ENCODE measurements around the gene PANK2. TPM values are rescaled to one million over a fixed set of nuclear protein-coding genes. Genes with fewer than 3 reads are reported as not detected.

The PANK2 gene
- total RNA-seq, 5 donors from 2014 or later (not counting 1 experiment from before 2014, with no cell fraction given): 45.0 to 67.0 (median 63.6) TPM

DNA sequence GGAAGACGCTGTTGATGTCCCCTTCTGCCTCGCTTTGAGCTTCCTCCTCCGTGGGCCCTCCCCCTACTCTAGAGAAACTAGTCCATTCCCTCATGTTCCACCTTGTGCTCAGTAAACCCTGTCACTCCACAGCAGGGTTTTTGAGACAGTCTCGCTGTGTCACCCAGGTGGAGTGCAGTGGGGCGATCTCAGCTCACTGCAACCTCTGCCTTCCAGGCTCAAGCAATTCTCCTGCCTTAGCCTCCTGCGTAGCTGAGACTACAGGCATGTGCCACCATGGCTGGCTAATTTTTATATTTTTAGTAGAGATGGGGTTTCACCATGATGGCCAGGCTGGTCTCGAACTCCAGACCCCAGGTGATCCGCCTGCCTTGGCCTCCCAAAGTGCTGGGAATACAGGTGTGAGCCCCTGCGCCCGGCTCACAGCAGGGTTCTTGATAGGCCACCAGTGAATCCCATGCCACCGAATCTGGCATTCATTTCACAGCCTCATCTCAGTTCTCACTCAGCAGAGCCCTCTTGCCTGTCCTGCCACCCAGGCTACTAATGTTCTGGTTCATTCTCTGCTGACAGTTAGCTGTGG lies 36.0 kb downstream of the PANK2 start:
- Histone ChIP-seq H3K4me3 (ENCODE audit: control insufficient read depth in 1 of 2, extremely low read depth in 1 of 2, low read length in 1 of 2) (no peak overlapping the region), H3K27me3 (replicated peaks in 1 of 2; ENCODE audit: control insufficient read depth in 2 of 2, extremely low read depth in 1 of 2, insufficient read depth in 2 of 2, low read length in 1 of 2) (no peaks in the 10 kb centered on the region), H3K9me3 (no peaks in the 10 kb centered on the region), H3K36me3 (ENCODE audit: control insufficient read depth in 2 of 2, extremely low read depth in 1 of 2, insufficient read depth in 1 of 2, low read length in 1 of 2) (peaks cover 2 to 40% of the 10 kb centered on the region in 2 donors), H3K27ac (ENCODE audit: low read length) (no peak overlapping the region), H3K4me1 (ENCODE audit: control insufficient read depth in 1 of 2, extremely low read depth in 1 of 2, insufficient read depth in 2 of 2, low read length in 2 of 2) (peaks cover 0 to 18% of the 10 kb centered on the region in 2 experiments)
- CTCF ChIA-PET: no interaction called here
- 96% methylated on average over 8 of the region's 11 CpGs for WGBS (ENCODE audit: insufficient coverage)
- H3K27ac Mint-ChIP-seq: peak overlapping the region; percentile 62 to 68
- no peak overlapping the region for H3K4me3 Mint-ChIP-seq
- POLR2A ChIA-PET: no interaction called here
- no peaks in the 10 kb centered on the region for H3K27me3 Mint-ChIP-seq
- H3K9me3 Mint-ChIP-seq: no peaks in the 10 kb centered on the region
- no peak for ATAC-seq (replicated peaks in 1 of 4)
- peaks cover 16% of the 10 kb centered on the region for H3K36me3 Mint-ChIP-seq
- DNase-seq: no peak
- peaks cover 41 to 57% (median 52%) of the 10 kb centered on the region in 3 donors for H3K4me1 Mint-ChIP-seq

GRCh38 chr20:3925899-3926638 lies 36.9 kb downstream of the PANK2 start:
- 92% methylated on average over 5 of the region's 9 CpGs for WGBS (ENCODE audit: insufficient coverage)
- Histone ChIP-seq H3K4me3 (ENCODE audit: control insufficient read depth in 1 of 2, extremely low read depth in 1 of 2, low read length in 1 of 2) (no peak overlapping the region), H3K27me3 (replicated peaks in 1 of 2; ENCODE audit: control insufficient read depth in 2 of 2, extremely low read depth in 1 of 2, insufficient read depth in 2 of 2, low read length in 1 of 2) (no peaks in the 10 kb centered on the region), H3K27ac (ENCODE audit: low read length) (no peak overlapping the region), H3K4me1 (ENCODE audit: control insufficient read depth in 1 of 2, extremely low read depth in 1 of 2, insufficient read depth in 2 of 2, low read length in 2 of 2) (peaks cover 0 to 20% of the 10 kb centered on the region in 2 experiments), H3K36me3 (ENCODE audit: control insufficient read depth in 2 of 2, extremely low read depth in 1 of 2, insufficient read depth in 1 of 2, low read length in 1 of 2) (peaks cover 2 to 35% of the 10 kb centered on the region in 2 donors), H3K9me3 (no peaks in the 10 kb centered on the region)
- CTCF ChIA-PET: no interaction called here
- no peaks in the 10 kb centered on the region for H3K27me3 Mint-ChIP-seq
- H3K4me1 Mint-ChIP-seq: peaks cover 43 to 59% (median 58%) of the 10 kb centered on the region in 3 donors
- DNase-seq: no peak
- no peak overlapping the region for H3K4me3 Mint-ChIP-seq
- ATAC-seq (replicated peaks in 1 of 4): no peak
- peak overlapping the region; percentile 54 to 62 for H3K27ac Mint-ChIP-seq
- POLR2A ChIA-PET: no interaction called here
- H3K9me3 Mint-ChIP-seq: no peaks in the 10 kb centered on the region
- peaks cover 16% of the 10 kb centered on the region for H3K36me3 Mint-ChIP-seq

DNA sequence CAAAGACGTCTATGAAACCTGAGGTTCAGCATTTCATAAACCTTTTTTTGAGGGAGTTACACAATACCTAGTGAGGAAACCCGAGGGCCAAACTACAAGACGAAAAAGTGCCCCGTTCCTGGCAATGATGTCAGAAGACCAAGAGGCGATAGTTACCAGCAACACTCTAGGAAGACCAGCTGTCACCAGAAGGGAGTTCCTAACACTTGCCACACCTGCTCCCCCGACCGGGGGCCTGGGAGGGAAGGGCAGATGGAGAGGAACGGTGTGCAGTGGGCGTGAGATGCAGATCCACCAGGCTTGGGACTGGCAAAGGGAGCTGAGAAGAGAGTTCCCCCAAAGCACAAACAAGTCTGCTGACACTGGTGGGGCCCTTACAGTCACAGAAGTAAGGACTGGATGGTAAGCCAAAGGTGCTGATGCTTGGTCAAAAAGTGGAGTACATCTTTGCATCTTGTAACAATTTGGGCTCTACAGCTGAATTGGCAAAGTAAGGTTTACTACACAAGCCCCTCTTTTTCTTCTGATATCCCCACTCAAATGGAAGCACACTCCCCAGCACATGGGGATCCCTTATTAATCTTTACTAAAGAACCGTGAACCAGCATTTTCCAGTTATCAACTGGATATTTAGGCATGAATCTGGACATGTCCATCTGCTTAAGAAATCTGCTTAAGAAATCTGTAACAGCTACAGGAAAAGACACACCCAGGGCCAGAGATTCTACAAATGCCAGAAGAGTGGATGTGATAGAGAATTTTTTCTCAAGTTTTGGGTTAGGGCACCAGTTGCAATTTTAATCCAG lies 38.5 kb downstream of the PANK2 start:
- Mint-ChIP-seq H3K27me3 (no peaks in the 10 kb centered on the region), H3K9me3 (no peaks in the 10 kb centered on the region), H3K4me1 (peaks cover 43 to 66% (median 58%) of the 10 kb centered on the region in 3 donors), H3K4me3 (no peak overlapping the region), H3K27ac (peak overlapping the region; percentile 24 to 75), H3K36me3 (peaks cover 10% of the 10 kb centered on the region)
- ChIA-PET CTCF (interaction anchor here in 1 of 2 donors (0.6 kb wide), 1 partner anchor 26 kb away, joined by 4 read pairs; no protein-coding TSS in a partner anchor), POLR2A (no interaction called here)
- H3K4me3 ChIP-seq (ENCODE audit: control insufficient read depth in 1 of 2, extremely low read depth in 1 of 2, low read length in 1 of 2): no peak overlapping the region
- H3K9me3 ChIP-seq: no peaks in the 10 kb centered on the region
- H3K36me3 ChIP-seq (ENCODE audit: control insufficient read depth in 2 of 2, extremely low read depth in 1 of 2, insufficient read depth in 1 of 2, low read length in 1 of 2): peaks cover 2 to 22% of the 10 kb centered on the region in 2 donors
- H3K27ac ChIP-seq (ENCODE audit: low read length): peak overlapping the region; percentile 44
- H3K27me3 ChIP-seq (replicated peaks in 1 of 2; ENCODE audit: control insufficient read depth in 2 of 2, extremely low read depth in 1 of 2, insufficient read depth in 2 of 2, low read length in 1 of 2): no peaks in the 10 kb centered on the region
- H3K4me1 ChIP-seq (ENCODE audit: control insufficient read depth in 1 of 2, extremely low read depth in 1 of 2, insufficient read depth in 2 of 2, low read length in 2 of 2): peaks cover 2 to 28% of the 10 kb centered on the region in 2 experiments
- ATAC-seq (replicated peaks in 1 of 4): peak in 1 of 4 experiments; percentile 27
- WGBS (ENCODE audit: insufficient coverage): 71% methylated on average over 7 of the region's 10 CpGs
- DNase-seq: no peak

DNA sequence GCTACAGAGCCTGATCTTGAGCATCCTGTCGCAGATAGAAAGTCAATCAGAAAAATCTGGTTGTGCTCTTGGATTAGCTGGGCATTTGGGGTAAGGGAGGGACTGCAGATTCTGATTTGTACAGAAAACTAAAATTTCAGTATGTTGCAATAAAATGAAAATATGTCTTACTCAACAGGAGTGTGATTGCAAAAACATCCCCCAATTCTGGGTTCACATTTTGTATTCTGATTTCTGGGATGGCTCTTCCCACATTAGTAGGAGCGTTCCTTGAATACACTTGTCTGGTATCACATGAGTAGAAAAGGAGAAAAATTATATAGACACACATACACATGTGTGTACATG lies 40.5 kb downstream of the PANK2 start:
- Mint-ChIP-seq H3K9me3 (no peaks in the 10 kb centered on the region), H3K27ac (peak overlapping the region in 1 of 2 donors; percentile 50), H3K4me1 (peaks cover 56 to 67% (median 59%) of the 10 kb centered on the region in 3 donors), H3K36me3 (peaks cover 13% of the 10 kb centered on the region), H3K4me3 (no peak overlapping the region), H3K27me3 (no peaks in the 10 kb centered on the region)
- ChIA-PET POLR2A (interaction anchor here in 1 of 2 donors (0.5 to 0.6 kb wide), 2 partner anchors 23 to 74 kb away, joined by 6 to 8 read pairs; no protein-coding TSS in a partner anchor), CTCF (no interaction called here)
- DNase-seq (no peak), ATAC-seq (replicated peaks in 1 of 4) (no peak)
- H3K9me3 ChIP-seq: no peaks in the 10 kb centered on the region
- peaks cover 2 to 27% of the 10 kb centered on the region in 2 experiments for H3K4me1 ChIP-seq (ENCODE audit: control insufficient read depth in 1 of 2, extremely low read depth in 1 of 2, insufficient read depth in 2 of 2, low read length in 2 of 2)
- WGBS (ENCODE audit: insufficient coverage): 100% methylated on average over 1 of the region's 2 CpGs
- no peak overlapping the region for H3K27ac ChIP-seq (ENCODE audit: low read length)
- no peaks in the 10 kb centered on the region for H3K27me3 ChIP-seq (replicated peaks in 1 of 2; ENCODE audit: control insufficient read depth in 2 of 2, extremely low read depth in 1 of 2, insufficient read depth in 2 of 2, low read length in 1 of 2)
- no peak overlapping the region for H3K4me3 ChIP-seq (ENCODE audit: control insufficient read depth in 1 of 2, extremely low read depth in 1 of 2, low read length in 1 of 2)
- H3K36me3 ChIP-seq (ENCODE audit: control insufficient read depth in 2 of 2, extremely low read depth in 1 of 2, insufficient read depth in 1 of 2, low read length in 1 of 2): peaks cover 2 to 3% of the 10 kb centered on the region in 2 donors

GRCh38 chr20:3930265-3931206 lies 41.3 kb downstream of the PANK2 start:
- DNase-seq: no peak
- 88% methylated on average over 6 of the region's 6 CpGs for WGBS (ENCODE audit: insufficient coverage)
- Mint-ChIP-seq H3K36me3 (peaks cover 15% of the 10 kb centered on the region), H3K4me3 (peak overlapping the region in 1 of 3 donors; percentile 9), H3K9me3 (no peaks in the 10 kb centered on the region), H3K27me3 (no peaks in the 10 kb centered on the region), H3K27ac (peak overlapping the region; percentile 50 to 76), H3K4me1 (peaks cover 56 to 62% (median 56%) of the 10 kb centered on the region in 3 donors)
- Histone ChIP-seq H3K9me3 (no peaks in the 10 kb centered on the region), H3K27ac (ENCODE audit: low read length) (no peak overlapping the region), H3K4me3 (ENCODE audit: control insufficient read depth in 1 of 2, extremely low read depth in 1 of 2, low read length in 1 of 2) (no peak overlapping the region), H3K36me3 (ENCODE audit: control insufficient read depth in 2 of 2, extremely low read depth in 1 of 2, insufficient read depth in 1 of 2, low read length in 1 of 2) (peaks cover 0 to 2% of the 10 kb centered on the region in 2 donors), H3K27me3 (replicated peaks in 1 of 2; ENCODE audit: control insufficient read depth in 2 of 2, extremely low read depth in 1 of 2, insufficient read depth in 2 of 2, low read length in 1 of 2) (no peaks in the 10 kb centered on the region), H3K4me1 (ENCODE audit: control insufficient read depth in 1 of 2, extremely low read depth in 1 of 2, insufficient read depth in 2 of 2, low read length in 2 of 2) (peaks cover 2 to 27% of the 10 kb centered on the region in 2 experiments)
- no peak for ATAC-seq (replicated peaks in 1 of 4)
- POLR2A ChIA-PET: interaction anchor here in 1 of 2 donors (0.5 kb wide), 1 partner anchor 73 kb away, joined by 8 read pairs; no protein-coding TSS in a partner anchor
- CTCF ChIA-PET: interaction anchor here in 1 of 2 donors (0.6 kb wide), 1 partner anchor 11 kb away, joined by 3 read pairs; no protein-coding TSS in a partner anchor

Data from T-cell (primary cell).